Embryonic facial prominence (tissue), 1 donor: ENCODE data around the gene PNPLA7.
"Not testable (repeated sequence)": the region's sequence is repeated elsewhere in the genome, so short reads cannot be mapped to it uniquely, and the experiment has no call there.

Source experiments
- DNase-seq: peaks from one replicate; pipeline ENCODE4 v3.0.0-alpha.2; 2016; ENCODE audit errors: extremely low spot score

The PNPLA7 gene

GRCh38 chr9:137513801-137514570, 36.2 kb downstream of the PNPLA7 start:
- not testable (repeated sequence) for DNase-seq

- DNase-seq = not testable (repeated sequence)
These were observed 37.1 kb downstream of the PNPLA7 start for GRCh38 chr9:137513136-137513535.

GRCh38 chr9:137511758-137512463, 38.3 kb downstream of the PNPLA7 start:
- DNase-seq = no peak

- DNase-seq = not testable (repeated sequence)
These were observed 39.1 kb downstream of the PNPLA7 start for GRCh38 chr9:137511126-137511525.

- DNase-seq = no peak
These were observed 41.0 kb downstream of the PNPLA7 start for GRCh38 chr9:137509198-137509597.

GRCh38 chr9:137506702-137507171, 43.5 kb downstream of the PNPLA7 start:
- no peak for DNase-seq

GRCh38 chr9:137506274-137506673, 43.9 kb downstream of the PNPLA7 start:
- no peak for DNase-seq

- no peak for DNase-seq
These were observed 44.6 kb downstream of the PNPLA7 start for GRCh38 chr9:137505421-137506140.

- DNase-seq = no peak
These were observed 45.8 kb downstream of the PNPLA7 start for GRCh38 chr9:137504432-137504777.

GRCh38 chr9:137502008-137502911, 47.9 kb downstream of the PNPLA7 start:
- DNase-seq = no peak

GRCh38 chr9:137501457-137501856, 48.7 kb downstream of the PNPLA7 start:
- DNase-seq = no peak

GRCh38 chr9:137500666-137501397, 49.4 kb downstream of the PNPLA7 start:
- DNase-seq = no peak

GRCh38 chr9:137499858-137500661, 50.1 kb downstream of the PNPLA7 start:
- no peak for DNase-seq

- DNase-seq = no peak
These were observed 50.8 kb downstream of the PNPLA7 start for GRCh38 chr9:137499416-137499815.

GRCh38 chr9:137498720-137499150, 51.5 kb downstream of the PNPLA7 start:
- DNase-seq = no peak

GRCh38 chr9:137497921-137498719, 52.1 kb downstream of the PNPLA7 start:
- no peak for DNase-seq

- DNase-seq = no peak
These were observed 53.4 kb downstream of the PNPLA7 start for GRCh38 chr9:137496601-137497375.
